ENCODE results near the gene UGT2B7. TPM values are rescaled to one million over a fixed set of nuclear protein-coding genes. Genes with fewer than 3 reads are reported as not detected.

The UGT2B7 gene
- total and polyA plus RNA-seq, 2 experiments from 2014 or later = not detected

GRCh38 chr4:69122476-69122875 is 26.2 kb downstream of the UGT2B7 start (continued):
- TF ChIP-seq REST (IDR thresholded peaks at IDR 0.05; ENCODE audit: unreplicated experiment) = no peak
- no peak for TF ChIP-seq CTCF (conservative IDR thresholded peaks at IDR 0.05; ENCODE audit: low read depth in 2 of 2)
- TF ChIP-seq EZH2 (IDR thresholded peaks at IDR 0.05; ENCODE audit: low read depth, unreplicated experiment) = no peak
- TF ChIP-seq POLR2AphosphoS5 (IDR thresholded peaks at IDR 0.05; ENCODE audit: low read depth) = no peak

GRCh38 chr4:69124941-69125340 is 28.7 kb downstream of the UGT2B7 start:
- Histone ChIP-seq H3F3A (replicated peaks; ENCODE audit: low read depth) (no peaks in the 10 kb centered on the region), H3K4me3 (no peak overlapping the region), H3K4me1 (ENCODE audit: insufficient read depth) (no peaks in the 10 kb centered on the region), H2AFZ (peak overlapping the region; percentile 12; the same call in 1 of the 2 replicates), H3K4me2 (no peak overlapping the region), H3K9me2 (ENCODE audit: insufficient read depth) (no peaks in the 10 kb centered on the region), H3K36me3 (ENCODE audit: insufficient read depth) (no peaks in the 10 kb centered on the region), H4K20me1 (replicated peaks; ENCODE audit: insufficient read depth) (no peaks in the 10 kb centered on the region), H3K27me3 (ENCODE audit: insufficient read depth) (no peaks in the 10 kb centered on the region), H3K79me2 (replicated peaks; ENCODE audit: insufficient read depth) (no peaks in the 10 kb centered on the region), H3K27ac (ENCODE audit: low read depth) (no peak overlapping the region)
- no peaks in the 10 kb centered on the region for H3K4me1 Mint-ChIP-seq
- no peaks in the 10 kb centered on the region for H3K27me3 Mint-ChIP-seq (ENCODE audit: insufficient read depth, low read depth, poor library complexity)
- H3K27ac Mint-ChIP-seq = no peak overlapping the region
- H3K9me3 Mint-ChIP-seq = no peaks in the 10 kb centered on the region; the same call in 2 of the 3 replicates
- no peaks in the 10 kb centered on the region for H3K36me3 Mint-ChIP-seq (ENCODE audit: low read depth)
- DNase-seq (ENCODE audit: low spot score) (no peak), ATAC-seq (no peak)
- H3K4me3 Mint-ChIP-seq = no peak overlapping the region
- TF ChIP-seq NANOG (IDR thresholded peaks at IDR 0.05; ENCODE audit: borderline replicate concordance) (no peak), ETS1 (IDR thresholded peaks at IDR 0.05) (no peak), JUNB (IDR thresholded peaks at IDR 0.05; ENCODE audit: unreplicated experiment) (no peak), EZH2phosphoT487 (IDR thresholded peaks at IDR 0.05; ENCODE audit: unreplicated experiment) (no peak), POLR2AphosphoS5 (IDR thresholded peaks at IDR 0.05; ENCODE audit: low read depth) (no peak), CTCF (conservative IDR thresholded peaks at IDR 0.05; ENCODE audit: low read depth in 2 of 2) (no peak), ZNF331 (CRISPR knock-in tag; IDR thresholded peaks at IDR 0.05; ENCODE audit: low read depth) (no peak), STAT1 (IDR thresholded peaks at IDR 0.05; ENCODE audit: unreplicated experiment) (no peak), EZH2 (IDR thresholded peaks at IDR 0.05; ENCODE audit: low read depth, unreplicated experiment) (no peak)

Measured in GM23338 (cell line).